ENCODE results near the gene GP1BB.

DNA sequence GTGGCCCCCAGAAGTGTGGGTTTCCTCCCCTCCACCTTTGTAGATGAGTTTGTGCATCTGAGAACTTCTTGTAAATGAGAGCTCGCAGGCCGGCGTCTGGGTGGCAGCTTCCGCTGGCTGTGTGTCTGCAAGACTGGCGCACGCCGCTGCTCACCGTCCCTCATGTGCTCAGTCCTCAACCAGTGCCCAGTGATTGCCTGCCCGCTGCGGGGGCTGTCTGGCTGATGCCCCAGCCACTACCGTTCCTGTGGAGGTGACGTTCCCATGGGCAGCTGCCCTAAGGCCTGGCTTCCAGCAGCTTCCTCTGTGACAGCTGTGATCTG, 46.0 kb downstream of the GP1BB start:
- TF ChIP-seq POLR2A (IDR thresholded peaks at IDR 0.05) = no peak
- TF ChIP-seq, protein P1, sequence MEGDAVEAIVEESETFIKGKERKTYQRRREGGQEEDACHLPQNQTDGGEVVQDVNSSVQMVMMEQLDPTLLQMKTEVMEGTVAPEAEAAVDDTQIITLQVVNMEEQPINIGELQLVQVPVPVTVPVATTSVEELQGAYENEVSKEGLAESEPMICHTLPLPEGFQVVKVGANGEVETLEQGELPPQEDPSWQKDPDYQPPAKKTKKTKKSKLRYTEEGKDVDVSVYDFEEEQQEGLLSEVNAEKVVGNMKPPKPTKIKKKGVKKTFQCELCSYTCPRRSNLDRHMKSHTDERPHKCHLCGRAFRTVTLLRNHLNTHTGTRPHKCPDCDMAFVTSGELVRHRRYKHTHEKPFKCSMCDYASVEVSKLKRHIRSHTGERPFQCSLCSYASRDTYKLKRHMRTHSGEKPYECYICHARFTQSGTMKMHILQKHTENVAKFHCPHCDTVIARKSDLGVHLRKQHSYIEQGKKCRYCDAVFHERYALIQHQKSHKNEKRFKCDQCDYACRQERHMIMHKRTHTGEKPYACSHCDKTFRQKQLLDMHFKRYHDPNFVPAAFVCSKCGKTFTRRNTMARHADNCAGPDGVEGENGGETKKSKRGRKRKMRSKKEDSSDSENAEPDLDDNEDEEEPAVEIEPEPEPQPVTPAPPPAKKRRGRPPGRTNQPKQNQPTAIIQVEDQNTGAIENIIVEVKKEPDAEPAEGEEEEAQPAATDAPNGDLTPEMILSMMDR (IDR thresholded peaks at IDR 0.05 in 4 of 5, conservative IDR thresholded peaks at IDR 0.05 in 1 of 5) = no peak
